ENCODE results near the gene TRIM62. TPM values are rescaled to one million over a fixed set of nuclear protein-coding genes. Genes with fewer than 3 reads are reported as not detected.

Gene TRIM62
- polyA plus RNA-seq, 2 donors: 4.6 to 5.0 TPM

- Histone ChIP-seq H3K36me3 (ENCODE audit: control insufficient read depth in 2 of 2, insufficient read depth in 2 of 2, low read length in 1 of 2) (peaks cover 4 to 12% of the 10 kb centered on the region in 2 donors), H3K27ac (ENCODE audit: low read depth in 2 of 2, low read length in 1 of 2) (no peak overlapping the region), H3K9me3 (ENCODE audit: control insufficient read depth in 2 of 2, insufficient read depth in 1 of 2, low read depth in 1 of 2, low read length in 1 of 2) (no peaks in the 10 kb centered on the region), H3K4me1 (ENCODE audit: control insufficient read depth in 2 of 2, insufficient read depth in 2 of 2, low read length in 1 of 2) (peaks cover 0 to 6% of the 10 kb centered on the region in 2 donors), H3K27me3 (ENCODE audit: control insufficient read depth in 1 of 2, insufficient read depth in 2 of 2, low read length in 2 of 2) (no peaks in the 10 kb centered on the region), H3K4me3 (ENCODE audit: low read depth in 1 of 2, low read length in 2 of 2) (no peak overlapping the region)
- WGBS, 2 donors: 75 to 80% methylated on average over 14 of the region's 14 CpGs
Observed at GRCh38 chr1:33163621-33164519, 18.0 kb downstream of the TRIM62 start.

- Histone ChIP-seq H3K4me1 (ENCODE audit: control insufficient read depth in 2 of 2, insufficient read depth in 2 of 2, low read length in 1 of 2) (peaks cover 0 to 6% of the 10 kb centered on the region in 2 donors), H3K27me3 (ENCODE audit: control insufficient read depth in 1 of 2, insufficient read depth in 2 of 2, low read length in 2 of 2) (no peaks in the 10 kb centered on the region), H3K36me3 (ENCODE audit: control insufficient read depth in 2 of 2, insufficient read depth in 2 of 2, low read length in 1 of 2) (peaks cover 0 to 15% of the 10 kb centered on the region in 2 donors), H3K9me3 (ENCODE audit: control insufficient read depth in 2 of 2, insufficient read depth in 1 of 2, low read depth in 1 of 2, low read length in 1 of 2) (no peaks in the 10 kb centered on the region), H3K27ac (ENCODE audit: low read depth in 2 of 2, low read length in 1 of 2) (no peak overlapping the region), H3K4me3 (ENCODE audit: low read depth in 1 of 2, low read length in 2 of 2) (no peak overlapping the region)
- 93 to 98% methylated on average over 2 of the region's 2 CpGs for WGBS, 2 donors
Observed at GRCh38 chr1:33162141-33162540, 19.7 kb downstream of the TRIM62 start.

DNA sequence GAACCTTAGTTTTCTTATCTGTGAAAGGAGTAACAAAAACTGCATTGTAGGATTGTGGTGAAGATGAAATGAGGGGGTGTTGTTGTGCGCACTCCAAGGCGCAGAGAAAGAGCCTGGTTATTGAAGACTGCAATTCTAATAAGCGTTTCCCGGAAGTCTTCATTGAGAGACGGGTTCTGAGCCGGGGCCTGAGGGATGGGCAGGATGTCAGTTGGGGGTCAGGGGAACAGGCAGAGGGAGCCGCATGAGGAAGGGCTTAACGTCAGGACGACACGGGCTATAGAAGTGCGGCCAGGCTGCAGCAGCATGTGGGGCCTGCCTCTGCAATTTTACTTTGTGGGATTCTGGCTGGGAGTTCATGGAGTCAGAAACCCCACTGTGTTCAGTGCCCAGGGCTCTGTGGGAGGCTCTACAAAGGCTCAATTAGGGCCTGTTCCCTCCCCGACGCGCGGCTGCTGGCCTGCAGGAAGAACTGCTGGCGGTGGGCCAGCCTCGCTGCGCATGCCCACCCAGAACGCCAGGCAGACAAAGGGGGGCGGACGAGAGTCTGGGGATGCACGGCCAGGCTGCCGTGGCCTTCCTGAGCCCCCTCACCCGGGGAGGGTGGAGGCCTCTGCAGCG lies 20.7 kb downstream of the TRIM62 start:
- Histone ChIP-seq H3K9me3 (ENCODE audit: control insufficient read depth in 2 of 2, insufficient read depth in 1 of 2, low read depth in 1 of 2, low read length in 1 of 2) (no peaks in the 10 kb centered on the region), H3K4me3 (ENCODE audit: low read depth in 1 of 2, low read length in 2 of 2) (no peak overlapping the region), H3K27me3 (ENCODE audit: control insufficient read depth in 1 of 2, insufficient read depth in 2 of 2, low read length in 2 of 2) (no peaks in the 10 kb centered on the region), H3K36me3 (ENCODE audit: control insufficient read depth in 2 of 2, insufficient read depth in 2 of 2, low read length in 1 of 2) (peaks cover 0 to 18% of the 10 kb centered on the region in 2 donors), H3K27ac (ENCODE audit: low read depth in 2 of 2, low read length in 1 of 2) (no peak overlapping the region), H3K4me1 (ENCODE audit: control insufficient read depth in 2 of 2, insufficient read depth in 2 of 2, low read length in 1 of 2) (peaks cover 2 to 9% of the 10 kb centered on the region in 2 donors)
- WGBS, 2 donors: 52 to 64% methylated on average over 25 of the region's 25 CpGs

DNA sequence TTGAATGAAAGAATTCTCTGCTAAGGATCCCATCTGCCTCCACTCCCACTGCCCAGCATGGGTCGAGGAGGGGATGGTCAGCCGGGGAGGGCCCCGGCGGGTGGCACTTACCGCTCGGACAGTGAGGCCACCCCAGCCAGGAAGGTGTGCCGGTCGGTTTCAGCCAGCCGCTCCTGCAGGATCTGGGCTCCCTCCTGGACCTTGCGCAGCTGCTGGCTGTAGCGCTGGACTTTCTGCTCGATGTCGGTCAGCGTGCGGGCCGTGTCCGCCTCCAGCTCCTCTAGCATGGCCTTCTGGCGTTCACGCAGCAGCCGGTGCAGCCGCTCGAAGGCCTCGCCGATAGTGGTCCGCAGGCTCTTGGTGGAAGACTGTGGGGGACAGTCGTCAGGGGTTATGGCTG lies 22.3 kb downstream of the TRIM62 start:
- Histone ChIP-seq H3K4me1 (ENCODE audit: control insufficient read depth in 2 of 2, insufficient read depth in 2 of 2, low read length in 1 of 2) (peaks cover 5 to 12% of the 10 kb centered on the region in 2 donors), H3K36me3 (ENCODE audit: control insufficient read depth in 2 of 2, insufficient read depth in 2 of 2, low read length in 1 of 2) (peaks cover 0 to 16% of the 10 kb centered on the region in 2 donors), H3K27me3 (ENCODE audit: control insufficient read depth in 1 of 2, insufficient read depth in 2 of 2, low read length in 2 of 2) (no peaks in the 10 kb centered on the region), H3K4me3 (ENCODE audit: low read depth in 1 of 2, low read length in 2 of 2) (no peak overlapping the region), H3K27ac (ENCODE audit: low read depth in 2 of 2, low read length in 1 of 2) (no peak overlapping the region), H3K9me3 (ENCODE audit: control insufficient read depth in 2 of 2, insufficient read depth in 1 of 2, low read depth in 1 of 2, low read length in 1 of 2) (no peaks in the 10 kb centered on the region)
- WGBS, 2 donors: 96 to 98% methylated on average over 26 of the region's 26 CpGs

DNA sequence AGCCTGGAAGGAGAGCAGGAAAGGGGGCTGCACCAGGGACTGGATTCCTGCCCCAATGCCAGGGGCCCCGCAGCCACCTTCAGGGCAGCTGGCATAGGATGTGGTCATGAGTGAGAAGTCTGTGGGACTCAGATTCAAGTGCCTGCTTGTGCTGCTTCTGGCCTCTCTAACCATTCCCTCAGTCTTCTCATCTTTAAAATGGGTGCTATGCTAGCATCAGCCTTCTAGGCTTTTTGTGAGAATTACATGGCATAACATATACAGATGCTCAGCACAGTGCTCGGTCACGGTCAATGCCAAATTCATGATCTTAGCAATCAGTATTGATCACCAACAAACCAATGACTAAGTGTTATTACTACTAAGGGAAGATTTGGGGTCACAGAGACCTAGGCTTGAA lies 23.5 kb downstream of the TRIM62 start:
- H3K27ac ChIP-seq (ENCODE audit: low read depth in 2 of 2, low read length in 1 of 2): no peak overlapping the region
- no peaks in the 10 kb centered on the region for H3K9me3 ChIP-seq (ENCODE audit: control insufficient read depth in 2 of 2, insufficient read depth in 1 of 2, low read depth in 1 of 2, low read length in 1 of 2)
- peaks cover 5 to 17% of the 10 kb centered on the region in 2 donors for H3K4me1 ChIP-seq (ENCODE audit: control insufficient read depth in 2 of 2, insufficient read depth in 2 of 2, low read length in 1 of 2)
- 96 to 99% methylated on average over 3 of the region's 3 CpGs for WGBS, 2 donors
- H3K36me3 ChIP-seq (ENCODE audit: control insufficient read depth in 2 of 2, insufficient read depth in 2 of 2, low read length in 1 of 2): peaks cover 0 to 16% of the 10 kb centered on the region in 2 donors
- H3K4me3 ChIP-seq (ENCODE audit: low read depth in 1 of 2, low read length in 2 of 2): no peak overlapping the region
- H3K27me3 ChIP-seq (ENCODE audit: control insufficient read depth in 1 of 2, insufficient read depth in 2 of 2, low read length in 2 of 2): no peaks in the 10 kb centered on the region

- H3K4me3 ChIP-seq (ENCODE audit: low read depth in 1 of 2, low read length in 2 of 2): no peak overlapping the region
- H3K4me1 ChIP-seq (ENCODE audit: control insufficient read depth in 2 of 2, insufficient read depth in 2 of 2, low read length in 1 of 2): peaks cover 5 to 25% of the 10 kb centered on the region in 2 donors
- H3K9me3 ChIP-seq (ENCODE audit: control insufficient read depth in 2 of 2, insufficient read depth in 1 of 2, low read depth in 1 of 2, low read length in 1 of 2): no peaks in the 10 kb centered on the region
- 92 to 93% methylated on average over 4 of the region's 4 CpGs for WGBS, 2 donors
- peaks cover 0 to 16% of the 10 kb centered on the region in 2 donors for H3K36me3 ChIP-seq (ENCODE audit: control insufficient read depth in 2 of 2, insufficient read depth in 2 of 2, low read length in 1 of 2)
- H3K27me3 ChIP-seq (ENCODE audit: control insufficient read depth in 1 of 2, insufficient read depth in 2 of 2, low read length in 2 of 2): no peaks in the 10 kb centered on the region
- no peak overlapping the region for H3K27ac ChIP-seq (ENCODE audit: low read depth in 2 of 2, low read length in 1 of 2)
Observed at GRCh38 chr1:33157131-33157530, 24.7 kb downstream of the TRIM62 start.

GRCh38 chr1:33155877-33156538 lies 25.8 kb downstream of the TRIM62 start:
- Histone ChIP-seq H3K27ac (ENCODE audit: low read depth in 2 of 2, low read length in 1 of 2) (no peak overlapping the region), H3K36me3 (ENCODE audit: control insufficient read depth in 2 of 2, insufficient read depth in 2 of 2, low read length in 1 of 2) (peaks cover 0 to 16% of the 10 kb centered on the region in 2 donors), H3K27me3 (ENCODE audit: control insufficient read depth in 1 of 2, insufficient read depth in 2 of 2, low read length in 2 of 2) (no peaks in the 10 kb centered on the region), H3K4me3 (ENCODE audit: low read depth in 1 of 2, low read length in 2 of 2) (no peak overlapping the region), H3K9me3 (ENCODE audit: control insufficient read depth in 2 of 2, insufficient read depth in 1 of 2, low read depth in 1 of 2, low read length in 1 of 2) (no peaks in the 10 kb centered on the region), H3K4me1 (ENCODE audit: control insufficient read depth in 2 of 2, insufficient read depth in 2 of 2, low read length in 1 of 2) (peaks cover 5 to 29% of the 10 kb centered on the region in 2 donors)
- 66 to 69% methylated on average over 4 of the region's 4 CpGs for WGBS, 2 donors

GRCh38 chr1:33153650-33154049 lies 28.2 kb downstream of the TRIM62 start:
- Histone ChIP-seq H3K36me3 (ENCODE audit: control insufficient read depth in 2 of 2, insufficient read depth in 2 of 2, low read length in 1 of 2) (peaks cover 0 to 11% of the 10 kb centered on the region in 2 donors), H3K27ac (ENCODE audit: low read depth in 2 of 2, low read length in 1 of 2) (no peak overlapping the region)

DNA sequence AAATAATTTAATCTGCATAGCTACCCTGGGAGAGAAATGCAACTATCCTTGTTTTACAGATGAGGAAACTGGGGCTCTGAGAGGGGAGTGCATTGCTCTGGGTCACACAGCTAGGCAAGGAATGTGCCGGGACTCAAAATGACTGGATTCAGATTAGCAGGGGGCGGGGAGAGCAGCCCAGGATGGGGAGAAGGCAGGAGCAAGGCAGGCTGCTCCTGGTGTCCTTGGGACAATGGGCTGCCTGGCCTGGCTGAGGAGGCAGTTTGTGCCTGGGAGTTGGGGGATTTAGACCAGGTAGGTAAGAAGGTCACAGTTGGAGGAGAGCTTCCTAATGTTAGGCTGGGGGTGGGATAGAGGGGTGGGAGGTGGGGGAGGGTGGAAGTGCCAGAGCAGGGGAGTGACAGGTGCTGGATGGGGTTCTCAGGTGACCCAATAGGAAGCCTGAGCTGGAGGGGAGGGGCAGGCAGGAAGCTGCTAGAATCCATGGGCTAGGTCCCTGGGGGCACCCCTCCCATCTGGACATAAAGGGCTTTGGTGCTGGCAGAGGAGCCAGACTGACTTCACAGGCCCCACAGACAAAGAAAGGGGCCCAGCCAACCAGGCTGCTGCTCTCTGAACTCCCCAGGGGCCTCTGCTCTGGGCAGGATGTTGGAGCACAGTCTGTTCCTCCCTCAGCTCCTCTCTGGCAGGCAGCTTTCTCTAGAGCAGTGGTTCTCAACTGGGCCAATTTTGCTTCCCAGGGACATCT lies 29.0 kb downstream of the TRIM62 start:
- Histone ChIP-seq H3K4me1 (ENCODE audit: control insufficient read depth in 2 of 2, insufficient read depth in 2 of 2, low read length in 1 of 2) (peaks cover 5 to 40% of the 10 kb centered on the region in 2 donors), H3K27ac (ENCODE audit: low read depth in 2 of 2, low read length in 1 of 2) (peak overlapping the region; percentile 38 to 40), H3K36me3 (ENCODE audit: control insufficient read depth in 2 of 2, insufficient read depth in 2 of 2, low read length in 1 of 2) (peaks cover 0 to 6% of the 10 kb centered on the region in 2 donors), H3K9me3 (ENCODE audit: control insufficient read depth in 2 of 2, insufficient read depth in 1 of 2, low read depth in 1 of 2, low read length in 1 of 2) (no peaks in the 10 kb centered on the region), H3K4me3 (ENCODE audit: low read depth in 1 of 2, low read length in 2 of 2) (no peak overlapping the region), H3K27me3 (ENCODE audit: control insufficient read depth in 1 of 2, insufficient read depth in 2 of 2, low read length in 2 of 2) (no peaks in the 10 kb centered on the region)
- WGBS, 2 donors: 59 to 66% methylated on average over 2 of the region's 2 CpGs

More at GRCh38 chr1:33153650-33154049, 28.2 kb downstream of the TRIM62 start:
- 93% methylated on average over 2 of the region's 2 CpGs for WGBS, 2 donors
- Histone ChIP-seq H3K4me3 (ENCODE audit: low read depth in 1 of 2, low read length in 2 of 2) (no peak overlapping the region), H3K4me1 (ENCODE audit: control insufficient read depth in 2 of 2, insufficient read depth in 2 of 2, low read length in 1 of 2) (peaks cover 5 to 40% of the 10 kb centered on the region in 2 donors), H3K27me3 (ENCODE audit: control insufficient read depth in 1 of 2, insufficient read depth in 2 of 2, low read length in 2 of 2) (no peaks in the 10 kb centered on the region), H3K9me3 (ENCODE audit: control insufficient read depth in 2 of 2, insufficient read depth in 1 of 2, low read depth in 1 of 2, low read length in 1 of 2) (no peaks in the 10 kb centered on the region)

Data from esophagus (tissue), 2 donors.